PFSK-1 (cell line): Measurements from ENCODE around the gene NUB1.

ENCODE experiments used
- FOXP2 ChIP-seq: optimal IDR thresholded peaks from 2 replicates; pipeline ENCODE3; 2011; ENCODE audit warnings: borderline replicate concordance, control low read depth, inconsistent platforms; ENCODE audit not compliant: insufficient read depth; ENCODE audit errors: extremely low read length, extremely low read depth
- POLR2AphosphoS5 ChIP-seq: IDR thresholded peaks from 2 replicates; pipeline ENCODE4 v1.6.1; 2012; ENCODE audit warnings: low read depth, mild to moderate bottlenecking, control low read depth, low read length, moderate library complexity
- SIN3A ChIP-seq: IDR thresholded peaks from 2 replicates; pipeline ENCODE4 v1.6.1; 2012; ENCODE audit warnings: mild to moderate bottlenecking, low read length, moderate library complexity, borderline replicate concordance; ENCODE audit not compliant: insufficient read depth
- TAF1 ChIP-seq: IDR thresholded peaks from 2 replicates; pipeline ENCODE4 v1.6.1; 2012; ENCODE audit warnings: low read length, control low read depth, borderline replicate concordance; ENCODE audit not compliant: insufficient read depth
- TF ChIP-seq, protein P1 (sequence below), 2 experiments: IDR thresholded peaks; 2 replicates each; pipeline versions ENCODE4 v1.6.1 to v1.8.0; 2011 to 2012; ENCODE audit warnings: low read depth in 2 of 2, low read length in 2 of 2, control low read depth in 1 of 2, inconsistent platforms in 1 of 2, mild to moderate bottlenecking in 1 of 2, moderate library complexity in 1 of 2; ENCODE audit not compliant: insufficient read depth in 1 of 2

The NUB1 gene

DNA sequence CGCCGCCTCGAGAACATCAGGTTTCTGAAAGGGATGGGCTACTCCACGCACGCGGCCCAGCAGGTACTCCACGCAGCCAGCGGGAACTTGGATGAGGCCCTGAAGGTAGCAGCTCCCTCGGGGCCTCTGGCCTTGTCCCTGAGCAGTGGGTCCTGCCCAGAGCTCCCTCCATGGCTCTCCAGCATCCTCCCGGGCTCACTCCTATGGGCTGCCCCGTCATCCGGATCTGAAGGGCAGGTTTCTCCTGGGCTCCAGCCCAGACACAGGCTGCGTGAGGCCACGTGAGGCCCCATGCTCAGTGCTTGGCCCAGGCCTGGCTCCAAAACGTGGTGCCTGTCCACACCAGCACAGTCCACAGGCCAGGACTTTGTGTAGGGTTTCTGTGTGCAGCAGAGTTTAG is 32.5 kb downstream of the NUB1 start:
- no peak for TF ChIP-seq TAF1
- no peak for TF ChIP-seq FOXP2
- no peak for TF ChIP-seq POLR2AphosphoS5
- TF ChIP-seq SIN3A: no peak
- TF ChIP-seq, protein P1, sequence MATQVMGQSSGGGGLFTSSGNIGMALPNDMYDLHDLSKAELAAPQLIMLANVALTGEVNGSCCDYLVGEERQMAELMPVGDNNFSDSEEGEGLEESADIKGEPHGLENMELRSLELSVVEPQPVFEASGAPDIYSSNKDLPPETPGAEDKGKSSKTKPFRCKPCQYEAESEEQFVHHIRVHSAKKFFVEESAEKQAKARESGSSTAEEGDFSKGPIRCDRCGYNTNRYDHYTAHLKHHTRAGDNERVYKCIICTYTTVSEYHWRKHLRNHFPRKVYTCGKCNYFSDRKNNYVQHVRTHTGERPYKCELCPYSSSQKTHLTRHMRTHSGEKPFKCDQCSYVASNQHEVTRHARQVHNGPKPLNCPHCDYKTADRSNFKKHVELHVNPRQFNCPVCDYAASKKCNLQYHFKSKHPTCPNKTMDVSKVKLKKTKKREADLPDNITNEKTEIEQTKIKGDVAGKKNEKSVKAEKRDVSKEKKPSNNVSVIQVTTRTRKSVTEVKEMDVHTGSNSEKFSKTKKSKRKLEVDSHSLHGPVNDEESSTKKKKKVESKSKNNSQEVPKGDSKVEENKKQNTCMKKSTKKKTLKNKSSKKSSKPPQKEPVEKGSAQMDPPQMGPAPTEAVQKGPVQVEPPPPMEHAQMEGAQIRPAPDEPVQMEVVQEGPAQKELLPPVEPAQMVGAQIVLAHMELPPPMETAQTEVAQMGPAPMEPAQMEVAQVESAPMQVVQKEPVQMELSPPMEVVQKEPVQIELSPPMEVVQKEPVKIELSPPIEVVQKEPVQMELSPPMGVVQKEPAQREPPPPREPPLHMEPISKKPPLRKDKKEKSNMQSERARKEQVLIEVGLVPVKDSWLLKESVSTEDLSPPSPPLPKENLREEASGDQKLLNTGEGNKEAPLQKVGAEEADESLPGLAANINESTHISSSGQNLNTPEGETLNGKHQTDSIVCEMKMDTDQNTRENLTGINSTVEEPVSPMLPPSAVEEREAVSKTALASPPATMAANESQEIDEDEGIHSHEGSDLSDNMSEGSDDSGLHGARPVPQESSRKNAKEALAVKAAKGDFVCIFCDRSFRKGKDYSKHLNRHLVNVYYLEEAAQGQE (IDR thresholded peaks at IDR 0.05; ENCODE audit: insufficient read depth in 1 of 2, low read depth in 2 of 2, low read length in 2 of 2): no peak

DNA sequence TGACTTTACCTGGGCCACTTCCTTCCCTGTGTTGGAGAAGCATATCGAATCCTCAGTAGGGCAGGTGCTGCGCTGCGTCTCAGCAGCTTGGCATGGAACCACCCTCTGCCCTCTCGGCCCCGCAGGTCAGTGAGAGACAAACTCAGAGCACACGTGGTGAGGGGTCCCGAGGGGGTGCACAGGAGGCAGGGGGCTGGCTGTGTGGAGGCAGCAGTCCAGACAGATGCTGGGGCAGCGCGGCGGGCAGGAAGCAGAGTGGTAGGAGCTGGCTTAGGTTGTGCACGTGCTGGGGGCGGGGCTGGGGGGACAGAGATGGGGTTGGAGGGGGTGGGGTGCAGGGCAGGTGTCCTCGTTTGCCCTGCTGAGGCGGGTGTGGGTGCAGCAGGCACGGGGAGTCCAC is 33.1 kb downstream of the NUB1 start:
- TF ChIP-seq FOXP2: no peak
- TF ChIP-seq TAF1: no peak

DNA sequence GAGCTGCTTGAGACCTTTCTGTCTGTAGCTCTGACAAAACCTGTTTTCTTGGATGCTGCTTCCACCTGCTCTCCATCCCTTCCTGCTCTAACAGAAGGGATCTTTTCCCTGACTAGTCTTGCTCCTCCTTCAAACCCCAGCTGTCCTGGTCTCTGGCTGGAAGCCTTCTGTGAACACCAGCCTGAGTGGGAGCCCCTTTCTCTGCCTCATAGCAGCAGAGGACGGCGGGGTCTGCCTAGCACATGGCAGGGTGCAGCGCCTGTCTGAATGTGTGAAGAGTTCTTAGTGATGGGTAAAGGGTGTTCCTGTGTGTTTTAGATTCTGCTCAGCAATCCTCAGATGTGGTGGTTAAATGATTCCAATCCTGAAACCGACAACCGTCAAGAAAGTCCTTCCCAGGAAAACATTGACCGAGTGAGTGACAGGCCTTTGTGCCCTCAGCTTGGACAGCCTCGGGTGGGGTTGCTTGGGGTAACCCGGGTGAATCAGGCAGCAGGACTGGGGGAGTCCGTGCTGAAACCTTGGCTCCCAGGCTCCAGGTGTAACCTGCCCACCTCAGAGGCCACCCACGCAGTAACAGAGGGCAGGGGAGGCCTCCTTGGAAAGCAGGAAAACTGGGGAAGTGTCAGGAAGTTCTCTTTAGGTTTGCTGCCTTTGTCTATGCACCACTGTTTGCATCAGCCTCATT is 34.1 kb downstream of the NUB1 start:
- TF ChIP-seq, protein P1 (IDR thresholded peaks at IDR 0.05; ENCODE audit: insufficient read depth in 1 of 2, low read depth in 2 of 2, low read length in 2 of 2): no peak
- TF ChIP-seq FOXP2: no peak
- no peak for TF ChIP-seq TAF1
- TF ChIP-seq SIN3A: no peak
- no peak for TF ChIP-seq POLR2AphosphoS5

DNA sequence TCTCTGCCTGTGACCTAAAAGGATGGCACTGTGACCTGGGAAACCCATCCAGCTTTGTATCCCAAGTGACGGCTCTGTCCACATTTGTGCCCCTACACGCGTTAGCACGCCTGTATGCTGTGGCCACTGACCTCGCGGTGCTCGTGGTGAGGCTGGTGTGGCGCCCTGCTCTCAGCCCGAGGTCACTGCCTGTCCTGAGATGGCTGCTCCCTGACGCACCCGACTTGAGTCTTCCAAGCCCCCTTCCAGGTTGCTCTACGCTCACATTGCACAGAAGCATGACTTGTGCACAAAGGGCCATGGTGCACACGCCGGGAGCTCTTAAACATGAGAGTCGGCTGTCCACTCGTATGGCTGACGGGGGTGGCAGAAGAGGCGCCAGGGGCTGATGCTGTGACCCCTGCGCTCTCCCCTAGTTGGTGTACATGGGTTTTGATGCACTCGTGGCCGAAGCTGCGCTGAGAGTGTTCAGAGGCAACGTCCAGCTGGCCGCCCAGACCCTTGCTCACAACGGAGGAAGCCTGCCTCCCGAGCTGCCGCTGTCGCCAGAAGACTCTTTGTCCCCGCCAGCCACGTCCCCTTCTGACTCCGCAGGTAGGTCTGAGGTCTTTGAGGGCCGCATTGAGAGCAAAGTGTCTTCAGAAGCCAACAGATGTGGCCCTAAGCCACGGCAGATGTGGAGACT is 34.7 kb downstream of the NUB1 start:
- TF ChIP-seq TAF1 (no peak), POLR2AphosphoS5 (no peak), SIN3A (no peak), FOXP2 (no peak)
- TF ChIP-seq, protein P1 (IDR thresholded peaks at IDR 0.05; ENCODE audit: insufficient read depth in 1 of 2, low read depth in 2 of 2, low read length in 2 of 2): no peak

DNA sequence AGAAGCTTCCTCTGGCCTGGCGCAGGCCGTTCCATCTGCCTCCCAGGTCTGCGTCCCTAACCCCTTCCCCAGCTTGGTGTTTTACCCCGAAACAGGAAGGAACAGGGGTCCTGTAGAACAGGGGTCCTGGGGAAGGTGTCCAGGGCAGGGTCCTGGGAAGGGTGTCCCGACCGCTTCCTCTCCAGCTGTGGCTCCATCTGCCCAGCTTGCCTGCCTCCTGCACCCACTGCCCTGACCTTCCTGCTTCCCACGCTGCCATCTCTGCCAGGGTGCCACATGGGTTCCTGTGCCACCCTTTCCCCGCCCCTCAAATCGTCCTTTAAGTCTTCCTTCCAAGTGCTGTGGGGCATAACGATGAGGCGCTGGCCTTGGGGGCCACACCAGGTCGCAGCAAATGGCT is 35.8 kb downstream of the NUB1 start:
- no peak for TF ChIP-seq POLR2AphosphoS5

DNA sequence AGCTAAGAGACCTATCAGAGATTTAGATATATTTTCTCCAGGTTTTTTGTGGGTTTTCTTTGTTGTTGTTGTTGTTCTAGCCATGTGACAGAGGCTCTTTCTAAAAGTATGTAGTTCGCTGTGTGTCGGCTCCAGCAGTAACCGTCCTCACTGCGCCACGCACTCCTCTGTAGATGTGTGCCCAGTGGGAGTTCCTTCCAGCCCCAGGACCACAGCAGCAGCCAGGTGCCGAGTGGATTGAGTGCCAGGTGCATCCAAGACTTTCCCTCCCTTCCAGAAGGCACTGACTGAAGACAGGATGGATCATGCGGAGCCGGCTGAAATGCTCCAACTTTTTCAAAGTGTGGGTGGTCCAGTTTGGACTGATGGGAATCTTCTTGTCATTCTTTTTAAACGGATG is 36.4 kb downstream of the NUB1 start:
- TF ChIP-seq POLR2AphosphoS5 (no peak), TAF1 (no peak), FOXP2 (no peak), SIN3A (no peak)
- TF ChIP-seq, protein P1 (IDR thresholded peaks at IDR 0.05; ENCODE audit: insufficient read depth in 1 of 2, low read depth in 2 of 2, low read length in 2 of 2): no peak
